NCI-H146 treated with DMSO at 0.1 percent for 48 hours (cell line): ENCODE results near the gene LHX5.
"Not testable (repeated sequence)": the region's sequence is repeated elsewhere in the genome, so short reads cannot be mapped to it uniquely, and the experiment has no call there.

ENCODE experiments used
- DNase-seq: peaks from one replicate; lab custom pipeline; 2025; ENCODE audit not compliant: unreplicated experiment; lab: John Stamatoyannopoulos, UW

Gene LHX5

GRCh38 chr12:113471619-113472171 is at the start of gene LHX5:
Gene LHX5, minus strand, starts transcription at chr12:113471871. Its CDS starts 373 bp downstream, at chr12:113471498.
- DNase-seq, result no peak

DNA sequence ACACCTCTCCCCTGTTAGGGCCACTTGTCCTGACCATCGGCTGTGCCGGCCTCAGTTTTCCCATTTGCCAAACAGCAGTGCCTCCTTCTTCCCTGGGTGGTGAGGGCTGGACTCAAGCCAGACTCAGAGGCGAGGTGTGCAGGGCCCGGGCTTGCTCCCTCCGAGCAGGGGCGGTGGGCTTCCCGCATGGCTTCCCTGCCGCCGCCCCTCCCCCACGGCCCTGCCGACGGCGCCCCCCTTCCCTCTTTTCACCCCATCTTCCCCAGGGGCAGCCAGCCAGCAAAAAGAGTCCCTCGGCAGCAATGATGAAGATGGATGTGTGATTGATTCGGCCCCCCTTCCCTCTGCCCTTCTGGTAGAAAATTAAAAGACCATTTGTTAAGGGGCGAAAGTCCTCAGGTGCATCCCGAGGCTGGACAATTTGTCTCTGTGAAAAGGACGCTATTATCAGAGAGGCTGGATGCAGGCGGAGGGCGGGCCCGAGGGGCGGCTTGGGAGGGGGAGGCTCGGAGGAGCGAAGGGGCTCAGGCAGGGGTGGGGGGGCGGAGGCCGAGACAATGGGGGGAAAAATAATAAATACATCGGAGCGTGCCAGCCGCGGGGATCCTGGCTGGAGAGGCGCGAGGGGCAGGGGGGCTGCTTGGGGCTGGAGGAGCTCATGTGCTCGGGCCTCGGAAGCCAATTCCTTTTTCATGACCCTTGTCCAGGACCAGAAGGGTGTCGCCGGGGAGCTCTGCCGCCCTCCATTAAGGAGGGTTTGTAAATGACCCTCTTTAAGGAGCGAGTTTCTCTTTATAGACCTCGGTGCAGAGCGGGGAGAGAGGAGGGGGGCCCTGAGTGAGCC is 48.0 kb upstream of the LHX5 start:
- DNase-seq, result no peak

DNA sequence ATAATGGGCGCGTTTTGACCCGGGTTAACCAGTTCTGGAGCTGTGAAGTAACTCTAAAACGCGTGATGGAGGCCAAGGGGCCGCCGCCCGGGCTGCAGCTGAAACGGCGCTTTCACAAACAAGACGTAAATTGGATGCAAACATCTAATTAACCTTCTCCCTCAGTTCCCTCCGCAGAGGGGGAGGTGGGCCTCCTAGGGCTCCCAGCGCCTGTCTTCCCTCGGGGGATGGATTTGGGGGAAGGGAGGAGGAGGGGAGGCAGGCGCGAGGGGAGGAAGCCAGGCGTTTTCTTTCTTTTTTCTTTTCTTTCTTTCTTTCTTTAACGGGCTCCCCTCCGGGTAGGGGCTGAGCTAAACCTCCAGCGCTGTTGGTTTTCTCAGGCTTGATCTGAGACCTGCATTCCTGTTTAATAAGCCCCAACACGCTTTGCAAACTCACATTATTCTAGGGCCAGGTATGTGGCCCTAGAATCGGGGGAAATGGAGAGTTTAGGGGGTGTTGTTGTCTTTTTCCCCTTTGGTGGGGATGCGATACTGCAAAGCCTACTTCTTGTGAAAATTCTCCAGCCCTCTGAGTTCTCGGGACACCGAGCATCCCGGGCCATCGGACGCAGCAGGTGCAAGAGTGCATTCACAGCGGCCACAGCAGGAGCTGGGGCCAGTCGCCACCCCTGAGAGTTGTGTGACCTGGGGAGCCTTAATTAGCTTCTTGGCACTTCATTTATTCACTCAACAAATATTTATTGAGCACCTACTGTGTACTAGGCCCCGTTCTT is 43.6 kb upstream of the LHX5 start:
- no peak for DNase-seq

DNA sequence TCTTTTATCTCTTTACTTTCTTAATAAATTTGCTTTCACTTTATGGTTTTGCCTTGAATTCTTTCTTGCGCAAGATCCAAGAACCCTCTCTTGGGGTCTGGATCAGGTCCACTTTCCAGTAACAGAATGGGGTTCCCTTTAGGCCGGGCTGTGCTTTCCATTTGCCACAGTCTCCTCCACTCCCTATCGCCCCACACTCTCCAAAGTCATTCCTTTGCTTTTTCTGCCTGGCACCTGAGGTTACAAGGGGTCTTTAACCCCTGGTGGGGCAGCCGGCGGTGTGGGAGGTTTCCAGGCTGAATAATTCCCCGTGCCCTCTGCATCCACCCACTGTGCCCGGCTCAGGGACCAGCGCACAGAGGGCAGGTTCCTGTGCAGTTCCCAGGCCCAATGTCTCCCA is 42.9 kb upstream of the LHX5 start:
- DNase-seq, result no peak

DNA sequence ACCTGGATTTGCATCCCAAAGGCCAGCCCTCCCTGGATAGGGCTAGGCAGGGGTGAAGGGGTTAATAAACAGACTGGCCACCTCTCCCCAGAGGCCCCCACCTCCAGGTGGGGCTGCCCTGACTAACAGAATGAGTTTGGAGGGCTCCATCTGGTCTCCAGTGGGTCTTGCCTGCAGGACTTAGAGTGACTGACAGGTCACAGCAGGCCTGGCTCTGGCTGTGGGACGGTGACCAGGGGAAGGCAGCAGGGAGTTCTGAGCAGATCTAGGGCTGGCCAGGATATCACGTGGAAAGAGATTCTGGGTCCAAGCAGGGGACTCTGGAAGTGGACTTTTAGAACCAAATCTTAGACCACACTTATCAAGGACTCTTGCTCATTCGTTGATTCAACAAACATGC is 40.9 kb upstream of the LHX5 start:
- DNase-seq, result no peak

DNA sequence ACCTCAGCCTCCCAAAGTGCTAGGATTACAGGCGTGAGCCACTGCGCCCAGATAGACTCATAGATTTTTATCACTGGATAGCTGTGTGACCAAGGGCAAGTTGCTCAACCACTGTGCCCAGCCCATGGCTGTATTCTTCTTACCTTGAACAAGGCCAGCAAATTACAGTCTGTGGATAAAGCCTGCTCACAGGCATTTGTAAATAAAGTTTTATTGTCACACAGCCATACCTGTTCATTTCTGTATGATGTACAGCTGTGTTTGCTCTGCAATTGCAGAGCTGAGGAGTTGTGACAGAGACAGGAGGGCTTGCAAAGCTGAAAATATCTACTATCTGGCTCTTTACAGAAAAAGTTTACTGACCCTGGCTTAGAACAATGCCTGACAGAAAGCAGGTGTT is 35.2 kb upstream of the LHX5 start:
- DNase-seq, result no peak

DNA sequence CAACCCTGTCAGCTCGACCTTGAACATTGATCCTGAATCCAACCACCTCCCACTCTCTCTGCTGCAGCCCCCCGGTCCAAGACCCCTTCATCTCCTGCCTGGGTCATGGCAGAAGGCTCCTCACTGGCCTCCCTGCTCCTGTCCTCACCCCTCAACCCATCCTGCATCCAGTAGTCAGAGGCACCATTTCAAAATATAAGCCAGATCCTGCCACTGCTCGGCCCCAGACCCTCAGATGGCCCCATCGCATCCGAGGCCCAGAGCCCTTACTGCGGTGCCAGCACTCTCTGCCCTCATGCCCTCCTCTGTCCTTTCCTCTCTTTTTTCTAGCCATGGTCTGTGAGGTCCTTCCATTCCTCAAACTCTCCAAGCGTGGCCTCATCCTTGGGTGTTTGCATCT is 34.3 kb upstream of the LHX5 start:
- no peak for DNase-seq

DNA sequence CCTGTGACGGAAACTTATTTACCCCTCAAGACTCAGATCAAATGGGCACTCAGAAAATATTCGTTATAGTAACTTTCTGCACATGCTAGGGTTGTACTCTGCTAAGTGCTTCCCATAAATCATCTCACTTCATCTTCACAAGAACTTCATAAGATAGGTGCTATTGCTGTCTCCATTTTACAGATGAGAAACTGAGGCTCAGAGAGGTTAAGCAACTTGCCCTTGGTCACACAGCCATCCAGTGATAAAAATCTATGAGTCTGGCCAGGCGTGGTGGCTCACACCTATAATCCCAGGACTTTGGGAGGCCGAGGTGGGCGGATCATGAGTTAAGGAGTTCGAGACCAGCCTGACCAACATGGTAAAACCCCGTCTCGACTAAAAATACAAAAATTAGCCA is 33.2 kb upstream of the LHX5 start:
- DNase-seq, result no peak

GRCh38 chr12:113500782-113501311 is 29.2 kb upstream of the LHX5 start:
- DNase-seq, result no peak

DNA sequence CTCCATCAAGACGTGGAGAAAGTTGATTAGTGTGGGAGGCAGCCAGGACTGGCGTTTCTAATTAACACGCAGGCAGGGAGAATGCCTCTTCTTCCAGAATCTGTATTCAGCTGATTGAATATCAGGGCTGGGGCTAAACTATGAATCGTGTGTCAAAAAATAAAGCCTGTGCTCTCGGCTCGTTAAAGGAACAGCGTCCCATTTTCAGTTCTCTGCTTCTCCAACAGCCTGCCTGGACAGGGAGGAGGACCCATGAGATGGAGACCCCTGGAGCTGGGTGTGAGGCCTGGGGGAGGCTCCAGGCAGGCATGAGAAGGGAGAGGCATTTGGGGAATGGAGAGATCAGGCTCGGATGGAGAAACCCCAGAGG is 28.6 kb upstream of the LHX5 start:
- DNase-seq, result no peak

- DNase-seq, result no peak
Observed at GRCh38 chr12:113498490-113498889, 26.8 kb upstream of the LHX5 start.

- DNase-seq, result no peak
Observed at GRCh38 chr12:113497693-113498092, 26.0 kb upstream of the LHX5 start.

DNA sequence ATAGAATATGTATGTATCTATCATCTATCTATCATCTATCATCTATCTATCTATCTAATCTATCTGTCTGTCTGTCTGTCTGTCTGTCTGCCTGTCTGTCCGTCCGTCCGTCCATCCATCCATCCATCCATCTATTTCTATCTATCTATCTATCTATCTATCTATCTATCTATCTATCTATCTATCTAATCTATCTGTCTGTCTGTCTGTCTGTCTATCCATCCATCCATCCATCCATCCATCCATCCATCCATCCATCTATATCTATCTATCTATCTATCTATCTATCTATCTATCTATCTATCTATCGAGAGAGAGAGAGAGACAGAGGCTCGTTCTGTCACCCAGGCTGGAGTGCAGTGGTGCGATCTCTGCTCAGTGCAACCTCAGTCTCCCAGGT is 24.3 kb upstream of the LHX5 start:
- not testable (repeated sequence) for DNase-seq

GRCh38 chr12:113488322-113488721 is 16.7 kb upstream of the LHX5 start:
- no peak for DNase-seq

GRCh38 chr12:113486722-113487121 is 15.1 kb upstream of the LHX5 start:
- DNase-seq, result no peak

GRCh38 chr12:113485330-113485729 is 13.7 kb upstream of the LHX5 start:
- no peak for DNase-seq

DNA sequence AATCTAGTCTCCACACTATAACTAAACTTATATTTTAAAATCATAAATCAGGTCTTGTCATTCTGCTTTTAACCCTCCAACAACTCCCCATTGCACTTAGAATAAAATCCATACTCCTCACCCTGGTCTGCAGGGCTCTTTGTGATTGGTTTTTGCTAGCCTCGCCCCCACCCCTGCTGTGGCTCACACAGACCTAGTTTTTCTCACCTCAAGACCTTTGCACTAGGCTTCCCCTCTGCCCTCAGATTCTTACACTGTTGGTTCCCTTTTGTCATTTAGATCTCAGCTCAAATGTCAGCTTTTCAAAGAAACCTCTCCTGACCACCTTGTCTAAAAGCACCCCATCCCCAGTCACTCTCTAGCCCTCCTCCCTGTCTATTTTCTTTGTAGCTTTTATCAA is 10.7 kb upstream of the LHX5 start:
- no peak for DNase-seq

DNA sequence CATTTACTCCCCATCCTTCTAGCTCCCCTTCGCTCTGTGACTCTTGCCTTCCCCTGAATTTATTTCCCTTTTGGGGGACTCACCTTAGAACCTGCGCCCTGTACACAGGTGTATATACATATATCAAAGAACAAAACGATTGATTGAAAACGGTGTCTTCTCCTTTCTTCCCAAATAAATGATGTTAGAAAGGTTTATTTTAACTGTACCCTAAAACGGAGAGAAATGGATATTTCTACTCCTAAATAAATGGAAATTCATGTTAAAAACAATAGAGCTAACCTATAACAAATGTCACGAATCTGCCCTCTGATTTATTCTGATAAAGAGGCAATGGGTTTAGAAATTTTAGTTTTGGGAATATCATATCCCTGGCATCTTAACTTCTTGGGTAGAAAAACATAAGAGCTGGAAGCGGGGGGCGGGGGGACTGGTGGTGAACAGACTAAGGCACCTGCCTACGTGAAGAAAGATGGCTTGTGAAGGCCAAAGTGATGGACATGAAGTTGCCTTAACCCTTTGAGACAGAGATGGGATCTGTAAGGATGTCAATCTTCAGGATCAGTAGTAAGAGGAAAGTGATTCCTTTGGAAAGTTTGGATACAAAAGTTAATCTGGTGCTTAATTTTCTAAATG is 8.8 kb upstream of the LHX5 start:
- no peak for DNase-seq

- no peak for DNase-seq
Observed at GRCh38 chr12:113479590-113480335, 8.1 kb upstream of the LHX5 start.

GRCh38 chr12:113479216-113479589 is 7.5 kb upstream of the LHX5 start:
- no peak for DNase-seq
